Measurements from ENCODE around the gene UBE2L5. TPM values are rescaled to one million over a fixed set of nuclear protein-coding genes. Genes with fewer than 3 reads are reported as not detected.
"Not testable (repeated sequence)": the region's sequence is repeated elsewhere in the genome, so short reads cannot be mapped to it uniquely, and the experiment has no call there.

Gene UBE2L5
- total RNA-seq, 1 donor from 2014 or later, result 0.42 TPM

DNA sequence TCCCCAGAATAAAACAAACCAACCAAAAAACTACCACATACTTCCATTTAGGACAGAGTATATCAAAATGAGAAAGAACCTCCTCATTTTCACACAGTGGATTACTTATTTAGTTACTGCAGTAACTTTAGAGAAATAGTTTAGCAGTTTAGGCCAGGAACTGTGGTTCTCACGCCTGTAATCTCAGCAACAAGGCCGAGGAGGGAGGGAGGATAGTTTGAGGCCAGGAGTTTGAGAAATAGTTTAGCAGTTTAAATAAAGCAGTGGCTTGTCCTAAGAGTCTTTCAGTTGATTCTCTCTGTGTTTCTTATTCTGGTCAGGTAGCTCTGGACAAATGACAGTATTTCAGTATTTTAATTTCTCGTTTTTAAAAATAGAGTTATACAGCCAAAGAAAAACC, 34.0 kb downstream of the UBE2L5 start:
- peak overlapping the region; percentile 10 for H3K27ac Mint-ChIP-seq
- no peaks in the 10 kb centered on the region for H3K9me3 Mint-ChIP-seq
- ChIA-PET CTCF (interaction anchor here (1.4 kb wide), 1 partner anchor 49 kb away, joined by 5 read pairs; no protein-coding TSS in a partner anchor), POLR2A (interaction anchor here (0.7 to 1.7 kb wide), 5 partner anchors 10 to 63 kb away, joined by 3 to 10 read pairs (median 3); partner anchors contain the start of gene UBE2L5)
- no peak for ATAC-seq (ENCODE audit: low read depth)
- peaks cover 29% of the 10 kb centered on the region for H3K36me3 Mint-ChIP-seq (ENCODE audit: low read depth)
- H3K27me3 Mint-ChIP-seq, result no peaks in the 10 kb centered on the region
- TF ChIP-seq, protein P1, sequence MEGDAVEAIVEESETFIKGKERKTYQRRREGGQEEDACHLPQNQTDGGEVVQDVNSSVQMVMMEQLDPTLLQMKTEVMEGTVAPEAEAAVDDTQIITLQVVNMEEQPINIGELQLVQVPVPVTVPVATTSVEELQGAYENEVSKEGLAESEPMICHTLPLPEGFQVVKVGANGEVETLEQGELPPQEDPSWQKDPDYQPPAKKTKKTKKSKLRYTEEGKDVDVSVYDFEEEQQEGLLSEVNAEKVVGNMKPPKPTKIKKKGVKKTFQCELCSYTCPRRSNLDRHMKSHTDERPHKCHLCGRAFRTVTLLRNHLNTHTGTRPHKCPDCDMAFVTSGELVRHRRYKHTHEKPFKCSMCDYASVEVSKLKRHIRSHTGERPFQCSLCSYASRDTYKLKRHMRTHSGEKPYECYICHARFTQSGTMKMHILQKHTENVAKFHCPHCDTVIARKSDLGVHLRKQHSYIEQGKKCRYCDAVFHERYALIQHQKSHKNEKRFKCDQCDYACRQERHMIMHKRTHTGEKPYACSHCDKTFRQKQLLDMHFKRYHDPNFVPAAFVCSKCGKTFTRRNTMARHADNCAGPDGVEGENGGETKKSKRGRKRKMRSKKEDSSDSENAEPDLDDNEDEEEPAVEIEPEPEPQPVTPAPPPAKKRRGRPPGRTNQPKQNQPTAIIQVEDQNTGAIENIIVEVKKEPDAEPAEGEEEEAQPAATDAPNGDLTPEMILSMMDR (IDR thresholded peaks at IDR 0.05), result no peak
- no peak overlapping the region for H3K4me3 Mint-ChIP-seq
- intact Hi-C loops (cut with micrococcal nuclease), result no loop called here
- peaks cover 47% of the 10 kb centered on the region for H3K4me1 Mint-ChIP-seq
- no peak for DNase-seq

DNA sequence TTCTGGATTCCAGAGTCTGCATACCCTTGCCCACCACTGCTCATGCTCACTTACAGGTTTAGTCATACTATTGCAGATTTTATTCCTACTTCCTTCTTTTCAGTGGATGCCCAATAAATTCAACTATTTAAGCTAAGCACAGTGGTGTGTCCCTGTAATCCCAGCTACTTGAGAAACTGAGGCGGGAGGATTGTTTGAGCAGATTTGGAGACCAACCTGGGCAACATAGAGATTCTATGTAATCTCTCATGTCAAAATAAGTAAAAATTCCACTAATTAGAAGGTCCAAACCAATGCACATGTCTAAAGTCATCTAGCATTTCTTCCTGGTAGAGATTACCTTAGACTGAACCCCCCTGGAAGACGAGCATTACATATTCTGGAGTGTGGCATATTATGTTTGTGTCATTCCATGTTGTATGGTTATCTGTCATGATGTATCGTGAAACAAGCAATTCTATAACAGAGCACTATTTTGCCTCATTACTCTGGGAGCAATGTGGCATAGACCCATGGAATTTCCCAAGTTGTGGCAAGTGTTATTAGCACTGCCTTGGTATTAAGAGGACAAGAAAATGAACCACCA, 35.1 kb downstream of the UBE2L5 start:
- Mint-ChIP-seq H3K27me3 (no peaks in the 10 kb centered on the region), H3K4me3 (no peak overlapping the region), H3K4me1 (peaks cover 57% of the 10 kb centered on the region), H3K36me3 (ENCODE audit: low read depth) (peaks cover 39% of the 10 kb centered on the region), H3K9me3 (no peaks in the 10 kb centered on the region), H3K27ac (peak overlapping the region; percentile 24)
- POLR2A ChIA-PET, result interaction anchor here (0.6 to 1.0 kb wide), 5 partner anchors 9 to 84 kb away, joined by 3 to 6 read pairs (median 4); no protein-coding TSS in a partner anchor
- ATAC-seq (ENCODE audit: low read depth) (no peak), DNase-seq (no peak)
- intact Hi-C loops (cut with micrococcal nuclease), result no loop called here
- TF ChIP-seq, protein P1 (IDR thresholded peaks at IDR 0.05), result no peak
- CTCF ChIA-PET, result interaction anchor here (0.9 kb wide), 1 partner anchor 103 kb away, joined by 4 read pairs; no protein-coding TSS in a partner anchor

DNA sequence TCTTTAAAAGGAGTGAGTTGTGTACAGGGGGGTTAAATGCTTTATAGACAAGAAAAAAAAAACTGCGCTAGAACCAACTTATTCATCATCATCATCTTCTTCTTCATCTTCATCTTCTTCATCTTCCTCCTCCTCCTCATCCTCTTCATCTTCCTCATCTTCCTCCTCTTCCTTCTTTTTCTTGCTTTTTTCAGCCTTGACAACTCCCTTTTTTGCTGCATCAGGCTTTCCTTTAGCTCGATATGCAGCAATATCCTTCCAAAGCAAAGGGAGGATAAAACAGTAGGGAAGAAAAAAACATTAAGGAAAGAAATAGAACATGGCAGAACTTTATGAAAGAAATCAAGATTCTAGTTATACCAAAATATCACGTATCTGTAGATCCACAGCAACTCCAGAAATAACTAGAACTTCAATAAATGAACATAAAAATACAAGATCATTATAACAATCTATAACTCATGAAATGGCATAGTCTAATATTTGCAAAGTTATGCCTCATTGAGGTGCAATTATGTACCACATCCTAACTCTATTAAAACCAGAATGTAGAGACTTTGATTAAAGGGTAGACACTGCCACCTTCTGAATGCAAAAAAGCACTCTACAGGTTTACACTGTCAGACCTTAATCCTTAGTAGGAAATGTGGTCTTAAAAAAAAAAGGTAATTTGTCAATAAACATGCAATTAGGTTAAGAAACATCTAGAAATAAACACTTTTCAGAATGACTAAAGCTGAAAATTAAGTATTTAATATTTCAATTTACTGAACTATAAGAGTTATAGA, 39.2 kb downstream of the UBE2L5 start:
- H3K27ac Mint-ChIP-seq, result peak overlapping the region; percentile 98
- not testable (repeated sequence) for H3K9me3 Mint-ChIP-seq; ATAC-seq (ENCODE audit: low read depth); DNase-seq; H3K27me3 Mint-ChIP-seq
- H3K36me3 Mint-ChIP-seq (ENCODE audit: low read depth), result peaks cover 55% of the 10 kb centered on the region
- peaks cover 55% of the 10 kb centered on the region for H3K4me1 Mint-ChIP-seq
- intact Hi-C loops (cut with micrococcal nuclease), result loop anchor here (1.0 to 10.0 kb wide), 7 partner anchors 39 to 867 kb away; partner anchors contain the start of genes SLC7A1 and UBE2L5
- POLR2A ChIA-PET, result interaction anchor here (1.0 to 2.1 kb wide), 5 partner anchors 16 to 156 kb away, joined by 3 to 16 read pairs (median 8); partner anchors contain the start of genes UBE2L5 and USPL1
- CTCF ChIA-PET, result interaction anchor here (0.6 to 1.9 kb wide), 17 partner anchors 13 to 349 kb away, joined by 3 to 24 read pairs (median 4); partner anchors contain the start of gene UBE2L5
- peak overlapping the region; percentile 19 for H3K4me3 Mint-ChIP-seq

DNA sequence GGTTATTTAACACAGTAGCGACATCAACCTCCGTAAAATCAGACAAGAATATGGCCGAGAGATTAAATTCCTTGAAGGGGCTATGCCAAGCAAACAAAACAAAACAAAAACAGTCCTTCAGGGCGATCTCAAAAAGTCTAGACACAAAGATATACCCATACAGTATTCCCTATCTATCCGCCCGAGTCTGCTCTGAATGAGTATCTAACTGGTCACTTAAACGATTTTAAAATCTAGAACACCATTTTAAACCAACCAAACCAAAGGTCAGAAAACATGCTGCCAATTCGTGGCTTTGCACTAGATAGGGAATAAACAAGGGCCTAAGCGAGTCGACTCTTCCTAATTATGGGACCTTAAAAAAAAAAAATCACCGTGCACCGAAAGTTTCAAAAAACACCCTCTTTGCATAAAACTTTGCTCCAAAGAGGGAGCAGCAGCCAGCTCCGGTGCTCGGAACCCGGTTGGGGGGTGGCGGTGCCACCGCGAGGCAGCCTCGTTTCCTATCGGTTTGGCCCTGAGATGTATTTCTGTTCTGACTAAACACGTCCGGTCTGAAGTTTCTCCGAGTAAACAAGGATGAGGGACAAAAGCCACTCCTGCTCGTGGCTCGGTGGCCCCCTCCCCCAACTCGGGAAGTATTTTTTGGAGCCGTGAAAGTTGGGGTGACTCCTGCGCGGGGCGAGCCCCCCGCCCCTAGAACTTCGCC, 41.6 kb downstream of the UBE2L5 start:
- ATAC-seq (ENCODE audit: low read depth), result peak; percentile 16
- ChIA-PET CTCF (interaction anchor here (0.7 to 1.0 kb wide), 4 partner anchors 20 to 332 kb away, joined by 3 to 6 read pairs (median 4); no protein-coding TSS in a partner anchor), POLR2A (interaction anchor here (0.6 to 3.8 kb wide), 25 partner anchors 11 to 349 kb away, joined by 3 to 95 read pairs (median 5); partner anchors contain the start of genes KATNAL1, UBE2L5 and USPL1)
- peak overlapping the region; percentile 98 for H3K27ac Mint-ChIP-seq
- intact Hi-C loops (cut with micrococcal nuclease), result loop anchor here (1.0 to 10.0 kb wide), 11 partner anchors 20 to 869 kb away; partner anchors contain the start of genes ALOX5AP, SLC7A1 and USPL1
- H3K4me3 Mint-ChIP-seq, result peak overlapping the region; percentile 93
- TF ChIP-seq, protein P1 (IDR thresholded peaks at IDR 0.05), result no peak
- peaks cover 40% of the 10 kb centered on the region for H3K36me3 Mint-ChIP-seq (ENCODE audit: low read depth)
- DNase-seq, result no peak
- no peaks in the 10 kb centered on the region for H3K9me3 Mint-ChIP-seq
- peaks cover 48% of the 10 kb centered on the region for H3K4me1 Mint-ChIP-seq
- H3K27me3 Mint-ChIP-seq, result peaks cover 3% of the 10 kb centered on the region

All from activated B cell treated with CpG ODN at 0.5 μM for 24 hours (primary cell).